Uterus (tissue), 4 donors: ENCODE data around the gene PKP4. TPM values are rescaled to one million over a fixed set of nuclear protein-coding genes. Genes with fewer than 3 reads are reported as not detected.

Experiments used
- DNase-seq, 2 donors: peaks; one replicate each; pipeline ENCODE4 v3.0.0-alpha.2; 2019 to 2020
- H3K27ac ChIP-seq, 2 donors: fragments of 200-600 bp; sonication (generic); 1 replicate in 1 of 2; 2 replicates in 1 of 2; pipeline ENCODE4 v1.5.1; 2016 to 2018
- H3K27me3 ChIP-seq, 2 donors: fragments of 200-600 bp; sonication (generic); one replicate each; pipeline ENCODE4 v1.5.1; 2018 to 2019; ENCODE audit warnings: control low read depth in 1 of 2
- H3K36me3 ChIP-seq, 2 donors: fragments of 200-600 bp; sonication (generic); one replicate each; pipeline ENCODE4 v1.5.1; 2019; ENCODE audit warnings: control low read depth in 1 of 2
- H3K4me1 ChIP-seq, 2 donors: fragments of 200-600 bp; sonication (generic); one replicate each; pipeline ENCODE4 v1.5.1; 2018 to 2019; ENCODE audit warnings: control low read depth in 1 of 2
- H3K4me3 ChIP-seq, 2 donors: fragments of 200-600 bp; sonication (generic); 1 replicate in 1 of 2; 2 replicates in 1 of 2; pipeline ENCODE4 v1.5.1; 2018 to 2019; ENCODE audit warnings: mild to moderate bottlenecking in 1 of 2
- H3K9me3 ChIP-seq, 2 donors: fragments of 200-600 bp; sonication (generic); one replicate each; pipeline ENCODE4 v1.5.1; 2019; ENCODE audit warnings: control low read depth in 1 of 2
- CTCF ChIP-seq, 4 experiments: fragments of 200-600 bp in 2 of 4; fragments of 450-650 bp in 2 of 4; sonication (generic) in 2 of 4; IDR thresholded peaks; one replicate each; pipeline ENCODE4 v1.5.1; 2016 to 2019; ENCODE audit warnings: antibody characterized with exemption in 4 of 4, mild to moderate bottlenecking in 2 of 4, moderate library complexity in 1 of 4
- POLR2A ChIP-seq, 2 donors: fragments of 450-650 bp; IDR thresholded peaks; one replicate each; pipeline ENCODE4 v1.6.1; 2016; ENCODE audit warnings: antibody characterized with exemption in 2 of 2, mild to moderate bottlenecking in 1 of 2, moderate library complexity in 1 of 2
- intact Hi-C: fragments of 100-400 bp; cut with DNase I; formaldehyde crosslinking; loops from one replicate; pipeline ENCODE4 v1.15.1; 2023; ENCODE audit warnings: low total_unique reads
- total RNA-seq, 4 donors: library from RNA; depleted of rRNA in 3 of 4; stranded (reverse); fragments of >200 nt in 3 of 4; gene quantifications; one replicate each; pipeline versions ENCODE4 v1.1.0 to v1.2.4, GENCODE V29; 2014 to 2023
- donor health status: DM: yes; HTN: yes; CAD: no.

PKP4 gene
- total RNA-seq, 4 donors from 2014 or later: 35.6 to 122 (median 60.6) TPM

DNA sequence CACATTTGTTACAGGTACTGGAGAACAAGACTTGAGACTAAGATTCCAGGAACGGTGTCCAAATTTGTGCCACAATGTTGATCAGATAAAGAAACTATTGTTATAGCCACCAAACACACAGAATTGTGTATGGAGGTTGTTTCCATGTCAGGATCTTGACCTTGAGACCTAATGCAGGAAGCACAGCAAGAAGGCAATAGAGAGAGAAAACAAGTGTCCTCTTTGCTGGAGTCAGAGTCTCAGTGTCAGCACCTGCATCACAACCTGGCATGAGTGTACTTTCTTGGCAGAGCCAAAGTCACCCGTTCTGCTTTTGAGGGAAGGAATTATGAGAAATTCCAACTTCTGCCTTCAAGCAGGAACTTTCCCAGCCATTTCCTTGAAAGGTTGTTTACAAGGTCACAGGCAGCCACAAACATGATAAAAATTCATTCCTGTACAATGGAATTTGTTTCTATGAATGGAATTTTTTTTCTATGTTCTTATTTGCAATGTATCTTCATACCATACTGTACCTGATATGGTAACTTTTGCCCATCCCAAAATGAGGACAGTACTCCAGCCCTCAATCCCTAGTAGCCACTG lies 118.4 kb downstream of the PKP4 start:
- no peak for TF ChIP-seq CTCF (IDR thresholded peaks at IDR 0.05)
- no peak for TF ChIP-seq POLR2A (IDR thresholded peaks at IDR 0.05)
- DNase-seq: no peak
- no peaks in the 10 kb centered on the region for H3K27me3 ChIP-seq
- H3K4me3 ChIP-seq: no peak overlapping the region
- no peaks in the 10 kb centered on the region for H3K36me3 ChIP-seq
- H3K4me1 ChIP-seq: no peaks in the 10 kb centered on the region
- no peak overlapping the region for H3K27ac ChIP-seq
- intact Hi-C loops: no loop called here
- H3K9me3 ChIP-seq: peaks cover 0 to 7% of the 10 kb centered on the region in 2 donors

- Histone ChIP-seq H3K9me3 (peaks cover 0 to 5% of the 10 kb centered on the region in 2 donors), H3K27ac (no peak overlapping the region), H3K27me3 (no peaks in the 10 kb centered on the region), H3K36me3 (no peaks in the 10 kb centered on the region), H3K4me3 (no peak overlapping the region), H3K4me1 (no peaks in the 10 kb centered on the region)
- intact Hi-C loops: no loop called here
- TF ChIP-seq POLR2A (IDR thresholded peaks at IDR 0.05): no peak
- no peak for TF ChIP-seq CTCF (IDR thresholded peaks at IDR 0.05)
- DNase-seq: no peak
These were observed 120.4 kb downstream of the PKP4 start for GRCh38 chr2:158577141-158577540.

DNA sequence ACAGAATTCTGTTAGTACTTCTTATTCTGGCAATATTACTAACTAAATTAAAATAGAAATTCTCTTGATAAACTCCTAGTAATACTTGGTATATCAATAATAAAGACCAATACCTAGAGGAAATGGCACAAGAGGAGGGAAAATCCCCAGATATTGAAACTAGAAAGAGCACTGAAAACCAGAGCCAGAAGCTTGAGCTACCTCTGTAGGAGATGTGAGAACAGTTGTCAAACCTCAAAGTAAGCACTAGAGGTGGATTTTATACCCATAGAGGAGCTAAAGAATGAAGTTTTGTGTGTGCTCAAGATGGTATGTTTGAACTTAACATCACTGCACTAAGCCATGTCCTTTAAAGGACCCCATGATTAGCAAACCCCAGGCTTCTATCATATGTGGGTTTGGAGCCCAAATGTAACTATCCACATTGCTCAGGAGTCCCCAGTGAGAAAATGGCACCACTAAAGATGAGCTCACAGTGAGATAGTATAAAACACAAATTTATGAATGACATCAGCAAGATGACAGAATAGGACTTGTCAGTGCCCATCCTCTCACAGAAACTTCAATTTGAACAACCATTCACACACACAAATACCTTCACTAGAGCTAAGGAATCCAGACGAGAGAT lies 122.1 kb downstream of the PKP4 start:
- Histone ChIP-seq H3K27ac (no peak overlapping the region), H3K36me3 (no peaks in the 10 kb centered on the region), H3K4me1 (no peaks in the 10 kb centered on the region), H3K9me3 (no peaks in the 10 kb centered on the region), H3K4me3 (no peak overlapping the region), H3K27me3 (no peaks in the 10 kb centered on the region)
- intact Hi-C loops: no loop called here
- no peak for TF ChIP-seq CTCF (IDR thresholded peaks at IDR 0.05)
- TF ChIP-seq POLR2A (IDR thresholded peaks at IDR 0.05): no peak
- DNase-seq: no peak

- no peaks in the 10 kb centered on the region for H3K4me1 ChIP-seq
These were observed 123.2 kb downstream of the PKP4 start for GRCh38 chr2:158579928-158580327.

More at GRCh38 chr2:158579928-158580327, 123.2 kb downstream of the PKP4 start:
- intact Hi-C loops: no loop called here
- Histone ChIP-seq H3K4me3 (no peak overlapping the region), H3K36me3 (no peaks in the 10 kb centered on the region), H3K9me3 (no peaks in the 10 kb centered on the region), H3K27me3 (no peaks in the 10 kb centered on the region), H3K27ac (no peak overlapping the region)
- DNase-seq: no peak
- TF ChIP-seq POLR2A (IDR thresholded peaks at IDR 0.05) (no peak), CTCF (IDR thresholded peaks at IDR 0.05) (no peak)
